GM21825 (cell line): Measurements from ENCODE around the gene DACT3.

ENCODE experiments used
- ATAC-seq: cut with Tn5 transposase; IDR thresholded peaks from one replicate; pipeline ENCODE4 v1.9.1; 2021; ENCODE audit warnings: mild to moderate bottlenecking, moderate library complexity; ENCODE audit not compliant: unreplicated experiment

DACT3 gene

GRCh38 chr19:46600384-46601317, 60.3 kb downstream of the DACT3 start:
- peak; percentile 70 for ATAC-seq

GRCh38 chr19:46599716-46600373, 61.1 kb downstream of the DACT3 start:
- no peak for ATAC-seq

- ATAC-seq: no peak
Measured at GRCh38 chr19:46598372-46598917, 62.5 kb downstream of the DACT3 start.
